CD4-positive, alpha-beta T cell treated with Interleukin-12 subunit alpha and Interleukin-12 subunit beta, for 1 hour (primary cell): Measurements from ENCODE around the gene TAF8.
A peak's percentile ranks its signal among the peaks of the same experiment; 100 is the strongest.

Experiments used
- DNase-seq: peaks from one replicate; pipeline ENCODE4 v3.0.0-alpha.2; 2020

Gene TAF8

DNA sequence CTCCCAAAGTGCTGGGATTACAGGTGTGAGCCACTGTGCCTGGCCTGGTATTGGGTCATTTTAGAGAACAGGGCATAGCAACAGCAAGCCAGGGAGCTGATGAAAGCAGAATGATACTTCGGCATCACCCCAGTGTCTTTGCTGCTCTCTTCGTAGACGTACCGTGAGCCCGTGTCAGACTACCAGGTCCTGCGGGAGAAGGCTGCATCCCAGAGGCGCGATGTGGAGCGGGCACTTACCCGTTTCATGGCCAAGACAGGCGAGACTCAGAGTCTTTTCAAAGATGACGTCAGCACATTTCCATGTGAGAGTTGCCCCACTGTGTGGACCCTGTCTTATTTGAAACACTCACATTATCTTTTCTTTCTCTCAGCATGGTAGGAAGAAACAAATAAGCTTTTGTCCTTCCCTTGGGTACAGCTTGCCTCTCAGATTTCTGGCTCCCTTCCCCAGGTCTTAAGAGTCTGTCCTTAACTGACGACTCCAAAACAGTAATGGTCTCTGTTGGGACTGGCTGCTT is 15.9 kb downstream of the TAF8 start:
- no peak for DNase-seq

DNA sequence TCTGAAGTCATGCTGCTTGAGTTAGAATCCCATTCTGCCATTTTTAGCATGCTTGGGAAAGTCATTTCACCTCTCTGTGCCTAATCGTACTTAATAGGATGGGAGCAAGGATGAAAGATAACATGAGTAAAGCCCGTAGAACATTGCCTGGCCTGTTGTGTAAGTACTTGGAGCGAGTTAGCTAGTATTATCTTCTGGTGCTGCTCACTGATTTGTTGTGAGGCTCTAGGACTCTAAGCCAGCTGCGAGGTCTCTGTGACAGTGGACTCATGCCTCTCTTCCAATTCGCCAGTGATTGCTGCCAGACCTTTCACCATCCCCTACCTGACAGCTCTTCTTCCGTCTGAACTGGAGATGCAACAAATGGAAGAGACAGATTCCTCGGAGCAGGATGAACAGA is 17.8 kb downstream of the TAF8 start:
- DNase-seq: no peak

DNA sequence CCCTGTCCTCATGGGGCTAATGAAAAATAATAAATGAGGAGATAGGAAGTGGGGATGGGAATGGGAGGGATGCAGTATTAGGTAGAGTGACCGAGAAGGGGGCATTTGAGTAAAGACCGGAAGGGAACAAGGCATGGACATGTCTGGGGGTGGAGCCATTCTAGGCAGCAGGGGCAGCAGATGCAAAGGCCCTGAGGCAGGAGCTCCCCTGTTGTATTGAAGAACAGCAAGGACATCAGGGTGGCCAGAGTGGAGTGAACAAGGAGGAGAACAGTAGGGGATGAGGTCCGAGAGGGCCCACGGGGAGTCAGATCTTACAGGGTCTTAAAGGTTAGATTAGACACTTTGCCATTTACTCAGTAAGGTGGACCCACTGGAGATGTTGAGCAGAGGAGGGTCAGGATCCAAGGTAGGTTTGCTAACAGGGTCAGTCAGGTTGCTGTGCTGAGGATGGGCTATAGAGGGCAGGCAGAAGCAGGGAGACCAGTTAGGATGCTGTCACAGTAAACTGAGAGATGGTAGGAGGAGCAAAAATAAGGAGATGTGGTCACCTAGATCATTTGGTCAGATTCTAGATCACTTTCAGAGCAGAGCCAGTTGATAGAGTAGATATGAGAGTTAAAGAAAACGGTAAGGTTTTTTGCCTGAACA is 18.7 kb downstream of the TAF8 start:
- DNase-seq: no peak

DNA sequence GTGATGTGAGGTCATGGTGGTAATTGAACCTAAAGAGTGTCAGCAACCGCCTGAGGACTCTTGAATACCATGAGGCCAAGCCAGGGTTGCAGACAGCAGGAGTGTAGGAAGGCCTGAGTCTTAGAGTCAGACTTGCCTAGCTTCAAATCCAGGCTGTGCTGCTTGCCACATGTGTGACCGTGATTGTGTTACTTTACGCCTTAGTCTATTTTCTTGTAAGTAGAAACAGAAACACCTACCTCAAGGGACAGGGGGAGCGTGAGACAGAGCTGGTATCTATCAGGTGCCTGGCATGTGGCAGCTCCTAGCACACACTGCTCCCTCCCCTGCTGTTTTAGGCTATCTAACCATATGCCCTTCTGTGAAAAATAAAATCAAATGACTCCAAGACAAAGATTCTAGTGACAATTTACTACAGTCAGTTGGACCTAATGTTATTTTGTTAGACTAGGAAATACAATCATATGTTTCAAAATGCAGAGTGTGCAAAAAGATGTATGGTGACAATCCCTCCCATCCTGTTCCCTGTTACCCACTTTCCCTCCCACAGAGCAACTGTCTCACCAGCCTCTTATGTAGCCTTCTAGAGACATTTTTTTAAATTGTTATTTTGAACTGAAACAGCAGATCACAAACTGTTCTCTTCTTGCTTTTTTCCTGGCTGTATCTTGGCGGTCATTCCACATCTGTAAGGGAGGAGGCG is 21.7 kb downstream of the TAF8 start:
- no peak for DNase-seq

DNA sequence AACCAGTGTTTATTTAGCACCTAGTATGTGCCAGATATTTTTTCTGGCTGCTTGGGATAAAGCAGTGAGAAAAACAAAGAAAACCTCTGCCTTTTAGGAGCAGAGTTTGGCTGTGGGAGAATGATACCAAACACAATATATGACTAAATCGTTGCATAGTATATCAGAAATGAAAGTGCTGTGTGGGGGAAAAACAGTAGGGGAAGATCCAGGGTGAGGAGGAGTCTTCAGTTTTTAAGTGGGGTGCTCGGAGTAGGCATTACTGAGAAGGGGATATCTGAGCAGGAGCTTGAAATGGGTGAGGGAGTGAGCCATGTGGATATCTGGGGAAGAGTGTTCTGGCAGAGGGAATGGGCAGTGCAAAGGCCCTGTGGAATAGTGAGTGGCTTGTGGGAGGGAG is 23.0 kb downstream of the TAF8 start:
- DNase-seq: no peak

DNA sequence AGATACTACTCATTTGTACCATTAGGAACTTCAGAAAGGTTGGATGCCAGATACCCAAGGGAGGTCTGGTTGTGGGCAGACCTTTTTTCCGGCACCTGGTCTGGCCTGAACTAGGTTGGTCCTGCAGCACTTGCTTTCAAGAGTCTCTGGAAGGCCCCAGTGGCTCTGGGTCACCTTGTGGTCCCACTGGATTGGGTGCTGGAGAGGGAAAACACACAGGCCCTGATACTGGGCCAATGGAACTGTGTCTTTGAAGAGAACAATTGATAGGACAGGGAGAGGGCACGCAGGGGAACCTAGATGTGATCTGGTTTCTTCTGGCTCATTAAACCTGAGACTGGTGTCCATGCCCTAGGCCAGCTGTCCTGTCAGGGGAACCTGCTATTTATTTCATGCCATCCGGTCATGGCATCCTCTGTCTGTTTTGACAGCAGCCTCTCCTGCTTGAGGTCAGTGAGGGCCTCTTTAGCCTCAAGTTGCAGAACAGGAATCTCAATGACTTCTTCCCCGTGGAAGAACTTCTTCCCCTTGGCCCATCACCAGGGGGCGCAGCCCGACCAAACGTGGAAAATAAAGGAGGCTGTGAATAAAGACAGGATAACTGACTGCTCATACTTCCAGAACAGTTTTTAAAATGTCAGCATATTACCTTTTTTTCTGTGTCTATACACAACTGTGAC is 25.0 kb downstream of the TAF8 start:
- DNase-seq: peak; percentile 45

DNA sequence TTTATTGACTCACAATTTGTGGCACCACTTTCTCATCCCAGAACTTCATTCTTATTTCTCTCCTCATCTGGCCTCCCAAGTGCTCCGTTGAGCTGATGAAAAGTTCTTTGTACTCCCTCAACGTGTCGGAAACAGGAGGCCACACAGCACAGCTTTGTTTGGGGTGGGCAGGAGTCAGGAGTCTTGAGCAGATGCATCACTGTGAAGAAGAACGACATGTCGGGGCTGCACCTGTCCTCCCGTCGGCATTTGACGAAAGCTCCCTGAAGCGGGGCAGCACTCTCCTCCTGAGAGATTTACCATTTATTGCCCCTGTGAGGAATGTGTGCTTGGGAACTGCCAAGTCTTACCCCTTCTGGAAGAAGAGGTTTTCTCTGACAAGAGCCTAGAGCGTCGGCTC is 28.1 kb downstream of the TAF8 start:
- no peak for DNase-seq

DNA sequence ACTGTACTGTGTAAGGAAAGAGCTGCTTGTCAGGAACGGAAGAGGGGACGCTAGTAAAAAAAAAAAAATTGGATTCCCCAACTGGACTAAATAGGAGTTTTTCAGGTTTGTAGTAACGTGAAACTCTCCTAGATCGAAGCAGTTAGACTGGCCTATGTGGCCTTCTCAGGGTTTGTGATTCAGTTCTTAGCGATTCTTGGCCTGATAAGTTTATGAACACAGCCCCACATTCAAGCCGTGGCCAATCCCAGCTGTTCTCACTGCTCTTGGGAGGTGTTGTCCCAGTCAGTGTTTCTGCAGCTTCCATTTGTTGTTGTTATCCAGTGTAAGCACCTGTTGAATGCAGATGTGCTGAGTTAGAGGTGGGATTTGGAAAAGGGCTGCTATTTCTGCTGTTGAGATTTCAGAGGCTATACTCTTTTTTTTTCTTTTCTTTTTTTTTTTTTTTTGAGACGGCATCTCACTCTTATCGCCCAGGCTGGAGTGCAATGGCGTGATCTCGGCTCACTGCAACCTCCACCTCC is 29.7 kb downstream of the TAF8 start:
- DNase-seq: no peak

DNA sequence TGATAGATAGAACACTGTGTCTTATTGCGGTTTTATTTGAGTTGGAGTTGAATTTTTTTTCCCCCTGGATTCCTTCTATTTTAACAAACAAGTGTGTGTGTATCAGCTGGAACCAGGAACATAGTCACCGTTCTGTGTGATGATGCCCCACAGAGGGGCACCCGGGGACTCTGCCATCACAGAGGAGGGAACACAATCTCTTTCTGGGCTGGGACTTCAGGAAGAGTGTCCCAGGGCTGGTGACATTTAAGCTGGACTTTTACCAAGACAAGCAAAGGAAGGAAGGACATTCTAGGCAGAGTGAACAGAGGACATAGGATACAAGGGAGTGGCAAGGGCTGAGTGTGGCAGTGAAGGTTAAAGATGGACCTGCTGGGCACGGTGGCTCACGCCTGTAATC is 33.2 kb downstream of the TAF8 start:
- no peak for DNase-seq

DNA sequence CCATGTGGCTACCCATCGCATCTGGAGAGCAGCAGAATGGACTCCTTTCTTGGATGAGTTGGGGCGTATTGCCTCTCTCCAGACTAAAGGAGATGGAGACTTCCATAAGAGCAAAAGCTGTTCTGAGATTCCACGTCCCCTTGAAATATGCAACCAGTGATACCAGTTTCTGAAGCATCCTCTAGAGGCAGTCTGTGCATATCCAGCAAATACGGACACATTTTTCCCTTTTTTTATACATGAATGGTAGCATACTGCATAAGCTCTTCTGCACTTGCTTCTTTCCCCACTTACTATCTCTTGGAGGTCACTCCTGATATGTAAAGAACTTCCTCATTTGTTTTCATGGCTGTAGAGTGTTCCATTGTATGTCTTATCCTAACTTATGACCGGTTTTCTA is 34.6 kb downstream of the TAF8 start:
- no peak for DNase-seq

DNA sequence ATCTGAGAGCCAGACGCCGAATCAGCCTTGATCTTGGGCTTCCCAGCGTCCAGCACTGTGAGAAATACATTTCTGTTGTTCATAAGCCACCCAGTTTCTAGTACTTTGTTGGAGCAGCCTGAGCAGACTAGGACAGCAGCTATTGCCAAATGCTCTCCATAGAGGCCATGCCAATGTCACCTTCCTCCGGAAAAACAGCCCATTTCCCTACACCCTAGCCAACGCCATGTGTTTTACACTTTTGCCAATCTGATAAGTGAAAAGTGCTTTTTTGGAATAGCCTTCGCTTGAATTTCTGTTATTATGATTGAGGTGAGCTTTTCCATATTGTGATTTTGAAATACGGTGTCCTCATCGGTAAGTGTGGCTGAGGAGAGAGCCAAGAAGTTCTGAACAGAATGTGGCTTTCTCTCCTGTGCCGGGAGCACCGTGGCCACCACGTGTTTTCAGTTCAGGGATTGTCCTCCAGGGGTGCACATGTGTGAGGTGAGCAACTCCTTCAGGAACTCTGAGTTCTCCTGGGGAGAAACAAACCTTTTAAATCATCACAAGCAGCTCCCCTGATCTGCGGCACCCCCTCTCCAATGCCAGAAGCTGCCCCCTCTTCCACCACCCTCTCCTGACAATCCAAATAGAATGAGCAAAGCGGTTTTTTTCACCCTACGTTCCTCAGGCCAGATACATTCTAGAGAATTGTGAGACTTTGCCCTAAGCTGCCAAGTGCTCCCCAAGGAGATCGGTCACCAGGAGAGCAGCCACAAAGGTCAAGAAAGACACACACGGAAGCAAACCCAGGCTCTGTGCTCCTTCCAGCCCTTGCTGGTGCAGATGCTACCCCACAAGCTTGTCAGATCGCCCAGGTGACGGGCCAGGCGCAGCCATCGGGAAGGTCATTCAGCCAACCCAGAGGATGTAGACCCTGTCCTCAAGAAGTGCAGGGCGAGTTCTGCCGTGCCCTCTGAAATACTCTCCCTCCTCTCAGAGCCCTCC is 36.0 kb downstream of the TAF8 start:
- no peak for DNase-seq

DNA sequence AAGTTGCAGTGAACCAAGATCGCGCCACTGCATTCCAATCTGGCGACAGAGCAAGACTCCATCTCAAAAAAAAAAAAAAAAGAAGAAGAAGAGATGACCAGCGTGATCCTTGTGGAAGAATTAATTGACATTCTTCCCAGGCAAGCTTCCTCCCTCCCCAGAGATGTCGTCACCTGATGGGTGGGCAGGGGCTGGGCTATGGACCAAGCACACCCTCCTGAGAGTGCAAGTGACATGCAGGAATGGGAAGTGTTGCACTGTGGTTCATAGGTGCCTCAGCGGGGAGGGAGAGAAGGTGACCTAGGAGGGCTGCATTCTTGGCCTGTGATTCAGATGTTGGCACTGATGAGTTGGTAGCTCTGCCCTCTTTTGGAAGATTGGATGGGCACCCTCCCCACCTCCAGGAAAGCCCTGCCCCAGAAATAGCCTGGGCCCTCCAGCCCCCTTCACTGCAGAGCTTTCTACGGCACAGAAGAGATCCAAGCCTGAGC is 37.8 kb downstream of the TAF8 start:
- DNase-seq: no peak

DNA sequence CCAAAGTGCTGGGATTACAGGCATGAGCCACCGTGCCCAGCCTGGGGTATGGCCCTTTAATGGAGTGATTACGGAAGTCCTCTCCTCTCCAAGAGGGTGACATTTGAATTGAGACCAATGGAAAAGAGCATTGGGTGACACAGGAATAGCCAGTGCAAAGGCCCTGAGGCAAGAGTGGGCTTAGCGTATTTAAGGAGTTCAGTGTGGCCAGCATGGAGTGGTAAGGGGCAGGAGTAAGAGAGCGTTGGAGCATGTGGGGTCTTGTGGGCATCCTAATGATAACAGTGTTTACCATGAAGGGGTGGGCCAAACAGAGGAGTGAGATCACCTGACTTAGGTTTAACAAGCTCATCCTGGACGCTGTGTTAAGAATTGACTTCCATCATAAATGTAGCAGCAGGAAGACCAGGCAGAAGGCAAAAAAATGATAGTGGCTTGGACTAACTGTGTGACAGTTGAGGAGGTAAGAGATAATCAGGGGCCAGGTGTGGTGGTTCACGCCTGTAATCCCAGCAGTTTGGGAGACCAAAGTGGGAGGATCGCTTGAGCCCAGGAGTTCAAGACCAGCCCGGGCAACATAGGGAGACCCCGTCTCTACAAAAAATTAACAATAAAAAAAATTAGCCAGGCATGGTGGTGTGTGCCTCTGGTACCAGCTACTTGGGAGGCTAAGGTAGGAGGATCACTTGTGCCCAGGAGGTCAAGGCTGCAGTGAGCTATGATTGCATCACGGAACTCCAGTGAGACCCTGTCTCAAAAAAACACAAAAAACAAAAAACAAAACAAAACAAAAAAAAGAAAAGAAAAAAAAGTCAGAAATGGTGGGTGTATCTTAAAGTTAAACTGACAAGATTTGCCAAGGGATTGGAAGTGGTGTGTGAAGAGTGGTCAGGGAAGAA is 40.7 kb downstream of the TAF8 start:
- no peak for DNase-seq

DNA sequence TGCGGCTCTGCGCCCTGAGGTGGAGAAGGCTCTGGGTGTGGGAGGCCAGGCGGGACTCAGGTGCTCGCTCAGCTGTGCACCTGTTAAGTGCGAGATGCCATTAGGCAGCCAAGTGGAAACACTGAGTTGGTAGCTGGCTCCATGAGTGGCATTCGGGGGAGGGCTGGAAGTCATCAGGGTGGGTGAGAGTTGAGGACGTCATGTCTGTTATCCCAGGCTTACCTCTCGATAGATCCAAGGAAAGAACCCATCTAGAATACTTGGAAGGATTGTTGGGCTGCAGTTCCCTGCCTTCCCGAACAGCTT is 41.3 kb downstream of the TAF8 start:
- no peak for DNase-seq

DNA sequence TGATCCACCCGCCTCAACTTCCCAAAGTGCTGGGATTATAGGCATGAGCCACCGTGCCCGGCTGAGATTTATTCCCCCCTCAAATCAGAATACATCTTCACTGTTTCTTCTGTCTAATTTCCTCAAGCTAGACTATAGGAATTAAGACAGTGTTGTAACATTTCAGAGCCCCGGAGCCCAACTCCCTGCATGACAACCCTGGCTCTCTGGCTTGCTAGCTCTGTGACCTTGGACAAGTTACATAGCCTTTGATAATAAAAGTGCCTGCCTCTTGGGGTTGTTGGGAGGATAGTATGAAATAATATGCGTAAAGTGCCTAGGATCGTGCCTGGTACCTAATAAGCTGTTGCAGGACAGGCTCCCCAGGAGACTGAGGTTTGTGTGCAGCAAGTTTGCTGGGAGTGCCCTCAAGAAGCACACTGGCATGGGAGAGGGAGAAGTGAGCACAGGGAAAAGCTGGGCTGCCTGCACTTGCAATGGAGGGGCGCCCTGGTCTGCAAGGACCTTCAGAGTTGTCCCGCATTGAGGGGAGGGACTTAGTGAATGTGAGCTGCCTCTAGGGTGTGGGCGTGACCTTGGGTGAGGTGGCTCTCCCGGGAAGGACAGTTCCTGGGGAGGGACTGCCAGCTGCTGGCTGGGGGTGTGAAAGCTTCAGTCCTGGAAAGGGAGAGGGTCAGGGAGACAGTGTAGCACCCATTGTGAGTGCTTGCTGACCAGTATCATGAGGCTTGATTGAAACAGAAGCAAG is 43.4 kb downstream of the TAF8 start:
- DNase-seq: no peak

DNA sequence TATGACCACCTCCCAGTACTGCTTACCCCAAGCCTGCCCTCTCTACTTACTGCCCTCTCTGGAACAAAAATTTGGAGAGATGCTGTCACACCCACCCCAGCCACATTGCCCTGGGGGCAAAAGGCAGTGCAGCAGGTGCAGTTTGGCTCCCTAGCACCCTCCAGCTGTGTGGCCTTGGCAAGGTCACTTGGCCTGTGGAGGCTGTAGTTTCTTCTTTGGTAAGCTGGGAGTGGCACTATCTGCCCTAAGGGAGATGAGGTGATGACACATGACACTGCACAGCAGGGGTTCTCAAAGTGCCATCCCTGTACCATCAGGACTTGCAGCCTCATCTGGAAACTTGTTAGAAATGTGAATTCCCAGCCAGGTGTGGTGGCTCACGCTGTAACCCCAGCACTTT is 44.8 kb downstream of the TAF8 start:
- DNase-seq: no peak

DNA sequence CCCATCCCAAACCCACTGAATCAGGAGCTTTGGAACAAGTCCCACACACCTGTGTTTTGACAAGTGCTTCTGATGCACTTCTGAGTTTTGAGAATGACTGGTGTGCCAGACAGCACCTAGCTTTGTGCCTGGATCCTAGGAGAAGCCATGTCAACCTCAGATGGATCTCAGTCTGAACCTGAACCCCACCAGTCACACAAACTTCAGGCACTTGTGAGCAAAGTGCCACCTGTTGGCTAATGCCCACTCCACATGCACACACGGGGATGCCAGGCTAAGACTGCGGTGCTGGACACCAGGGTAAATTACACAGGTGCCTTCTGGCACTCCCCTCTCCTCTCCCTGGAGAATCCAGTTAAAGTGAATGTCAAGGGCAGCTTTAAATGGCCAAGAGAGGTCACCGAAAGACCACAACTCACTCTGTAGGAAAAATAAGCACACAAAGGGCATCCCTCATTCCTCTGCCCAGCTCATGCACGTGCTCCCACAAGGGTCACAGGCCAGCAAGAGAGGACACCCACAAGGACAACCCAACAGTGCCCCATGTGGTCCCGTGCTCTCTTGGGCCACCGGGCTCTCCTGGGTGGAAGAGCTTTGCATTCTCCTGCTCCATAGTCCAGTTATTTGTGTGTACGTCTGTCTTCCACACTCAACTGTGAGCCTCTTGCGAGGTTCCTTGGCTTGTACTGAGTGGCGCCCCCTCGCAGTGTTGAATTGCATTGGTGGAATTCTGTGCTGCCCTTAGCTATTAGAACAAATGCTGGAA is 45.6 kb downstream of the TAF8 start:
- DNase-seq: no peak

DNA sequence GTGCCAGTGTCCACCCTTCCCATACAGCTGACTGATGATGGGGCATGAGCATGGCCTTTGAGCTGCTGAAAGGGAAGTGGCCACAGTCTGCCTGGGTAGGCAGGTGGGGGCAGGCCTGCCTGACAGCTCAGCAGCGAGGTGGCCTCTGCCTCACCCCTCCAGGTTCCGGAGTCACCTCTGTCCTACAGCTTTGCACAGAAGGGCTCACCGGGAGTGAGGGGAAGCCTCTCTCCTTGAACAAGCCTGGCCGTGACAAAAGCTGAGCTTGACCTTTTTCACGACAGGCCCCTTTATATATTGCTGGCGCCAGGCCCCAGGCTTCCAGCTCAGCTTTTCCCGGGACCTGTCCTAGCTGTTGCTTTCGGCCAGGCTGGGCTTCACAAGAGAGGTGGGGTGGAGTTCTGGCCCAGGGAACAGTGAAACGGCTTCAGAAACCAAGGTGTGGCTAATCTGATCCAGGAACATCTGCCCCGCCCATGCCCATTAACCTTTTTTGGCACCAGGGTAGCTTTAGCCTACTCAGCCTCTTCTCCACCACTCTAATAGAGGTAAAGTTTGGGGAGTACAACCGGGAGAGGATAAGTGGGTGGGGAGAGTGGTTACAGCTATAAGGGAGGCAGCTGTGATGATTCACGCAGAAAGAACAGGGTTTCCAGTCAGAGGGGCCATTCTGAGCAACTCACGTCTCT is 49.2 kb downstream of the TAF8 start:
- DNase-seq: no peak
